GM12865 (cell line): ENCODE measurements around the gene PTPRN2.

ENCODE experiments used
- DNase-seq: peaks from one replicate; pipeline ENCODE4 v3.0.0; 2010; ENCODE audit warnings: low read depth
- H3K4me3 ChIP-seq: 2 replicates; pipeline ENCODE4 v1.5.1; 2011; ENCODE audit warnings: mild to moderate bottlenecking, low read depth, low read length, control low read depth
- TF ChIP-seq, protein P1 (sequence below): IDR thresholded peaks from 2 replicates; pipeline ENCODE4 v1.5.1; 2011; ENCODE audit warnings: low read length, control low read depth, low read depth, inconsistent platforms; ENCODE audit not compliant: insufficient read depth; ENCODE audit errors: missing control alignments

The PTPRN2 gene

DNA sequence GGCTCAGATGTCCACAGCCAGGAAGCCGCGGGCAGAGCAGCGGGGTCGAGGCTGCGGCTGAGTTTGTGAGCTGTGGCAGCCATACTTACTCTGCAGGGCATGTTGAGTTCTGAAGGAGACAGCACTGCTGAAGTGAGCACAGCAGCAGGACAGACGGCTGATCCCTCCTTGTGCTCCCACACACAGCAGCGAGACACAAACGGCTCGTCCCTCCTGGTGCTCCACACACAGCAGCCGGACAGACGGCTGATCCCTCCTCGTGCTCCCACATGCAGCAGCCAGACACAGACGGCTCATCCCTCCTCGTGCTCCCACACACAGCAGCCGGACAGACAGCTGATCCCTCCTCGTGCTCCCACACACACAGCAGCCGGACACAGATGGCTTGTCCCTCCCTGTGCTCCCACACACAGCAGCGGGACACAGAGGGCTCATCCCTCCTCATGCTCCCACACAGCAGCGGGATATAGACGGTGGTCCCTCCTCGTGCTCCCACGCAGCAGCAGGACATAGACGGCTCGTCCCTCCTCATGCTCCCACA, 305.1 kb downstream of the PTPRN2 start:
- no peak for DNase-seq
- TF ChIP-seq, protein P1, sequence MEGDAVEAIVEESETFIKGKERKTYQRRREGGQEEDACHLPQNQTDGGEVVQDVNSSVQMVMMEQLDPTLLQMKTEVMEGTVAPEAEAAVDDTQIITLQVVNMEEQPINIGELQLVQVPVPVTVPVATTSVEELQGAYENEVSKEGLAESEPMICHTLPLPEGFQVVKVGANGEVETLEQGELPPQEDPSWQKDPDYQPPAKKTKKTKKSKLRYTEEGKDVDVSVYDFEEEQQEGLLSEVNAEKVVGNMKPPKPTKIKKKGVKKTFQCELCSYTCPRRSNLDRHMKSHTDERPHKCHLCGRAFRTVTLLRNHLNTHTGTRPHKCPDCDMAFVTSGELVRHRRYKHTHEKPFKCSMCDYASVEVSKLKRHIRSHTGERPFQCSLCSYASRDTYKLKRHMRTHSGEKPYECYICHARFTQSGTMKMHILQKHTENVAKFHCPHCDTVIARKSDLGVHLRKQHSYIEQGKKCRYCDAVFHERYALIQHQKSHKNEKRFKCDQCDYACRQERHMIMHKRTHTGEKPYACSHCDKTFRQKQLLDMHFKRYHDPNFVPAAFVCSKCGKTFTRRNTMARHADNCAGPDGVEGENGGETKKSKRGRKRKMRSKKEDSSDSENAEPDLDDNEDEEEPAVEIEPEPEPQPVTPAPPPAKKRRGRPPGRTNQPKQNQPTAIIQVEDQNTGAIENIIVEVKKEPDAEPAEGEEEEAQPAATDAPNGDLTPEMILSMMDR, result no peak
- no peak overlapping the region for H3K4me3 ChIP-seq

DNA sequence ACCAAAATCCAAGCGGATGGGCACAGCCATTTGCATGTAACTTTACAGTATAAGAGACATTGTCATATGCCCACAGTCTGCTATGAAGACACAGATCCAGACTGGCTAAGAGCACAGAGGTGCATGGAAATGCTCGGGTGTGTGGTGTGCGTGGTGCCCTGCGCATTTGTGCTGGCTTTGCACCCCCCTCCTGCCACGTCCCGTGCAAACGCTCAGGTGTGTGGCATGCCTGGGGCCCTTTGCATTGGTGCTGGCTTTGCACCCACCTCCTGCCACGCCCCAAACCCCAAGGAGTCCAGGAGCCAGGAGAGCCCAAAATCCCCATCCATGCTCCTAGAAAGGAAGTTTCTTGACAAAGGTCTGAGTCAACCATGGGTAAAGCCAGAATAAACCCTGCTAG, 306.2 kb downstream of the PTPRN2 start:
- TF ChIP-seq, protein P1, result no peak
- no peak overlapping the region for H3K4me3 ChIP-seq
- no peak for DNase-seq

DNA sequence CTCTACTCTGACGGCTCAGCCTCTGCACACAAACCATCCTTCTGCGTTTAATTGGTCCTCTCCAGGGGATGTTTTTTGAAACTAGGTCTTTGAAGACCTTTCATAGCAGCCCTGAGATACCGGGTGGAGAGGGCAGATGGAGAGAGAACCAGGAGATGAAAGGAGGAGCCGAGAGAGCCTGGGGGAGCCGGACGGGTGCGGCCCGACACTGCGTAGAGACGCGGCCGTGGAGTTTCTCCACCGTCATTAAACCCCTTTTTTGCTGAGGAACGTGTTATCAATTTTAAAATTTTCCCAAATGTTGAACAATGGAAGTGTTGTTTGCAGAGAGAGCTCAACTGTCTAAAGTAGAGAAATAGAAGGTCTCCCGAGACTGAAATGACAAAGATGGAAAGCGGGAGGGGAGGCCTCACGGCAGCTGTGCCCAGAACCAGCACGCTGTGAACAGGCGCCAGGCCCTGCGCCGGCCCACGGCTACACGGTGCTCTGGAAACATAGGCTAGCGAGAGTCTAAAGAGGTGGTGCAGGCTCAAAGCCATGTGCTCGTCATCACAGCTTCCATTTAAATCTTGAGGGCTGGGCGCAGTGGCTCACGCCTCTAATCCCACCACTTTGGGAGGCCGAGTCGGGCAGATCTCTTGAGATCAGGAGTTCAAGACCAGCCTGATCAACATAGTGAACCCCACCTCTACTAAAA, 307.0 kb downstream of the PTPRN2 start:
- TF ChIP-seq, protein P1, result no peak
- no peak overlapping the region for H3K4me3 ChIP-seq
- no peak for DNase-seq

DNA sequence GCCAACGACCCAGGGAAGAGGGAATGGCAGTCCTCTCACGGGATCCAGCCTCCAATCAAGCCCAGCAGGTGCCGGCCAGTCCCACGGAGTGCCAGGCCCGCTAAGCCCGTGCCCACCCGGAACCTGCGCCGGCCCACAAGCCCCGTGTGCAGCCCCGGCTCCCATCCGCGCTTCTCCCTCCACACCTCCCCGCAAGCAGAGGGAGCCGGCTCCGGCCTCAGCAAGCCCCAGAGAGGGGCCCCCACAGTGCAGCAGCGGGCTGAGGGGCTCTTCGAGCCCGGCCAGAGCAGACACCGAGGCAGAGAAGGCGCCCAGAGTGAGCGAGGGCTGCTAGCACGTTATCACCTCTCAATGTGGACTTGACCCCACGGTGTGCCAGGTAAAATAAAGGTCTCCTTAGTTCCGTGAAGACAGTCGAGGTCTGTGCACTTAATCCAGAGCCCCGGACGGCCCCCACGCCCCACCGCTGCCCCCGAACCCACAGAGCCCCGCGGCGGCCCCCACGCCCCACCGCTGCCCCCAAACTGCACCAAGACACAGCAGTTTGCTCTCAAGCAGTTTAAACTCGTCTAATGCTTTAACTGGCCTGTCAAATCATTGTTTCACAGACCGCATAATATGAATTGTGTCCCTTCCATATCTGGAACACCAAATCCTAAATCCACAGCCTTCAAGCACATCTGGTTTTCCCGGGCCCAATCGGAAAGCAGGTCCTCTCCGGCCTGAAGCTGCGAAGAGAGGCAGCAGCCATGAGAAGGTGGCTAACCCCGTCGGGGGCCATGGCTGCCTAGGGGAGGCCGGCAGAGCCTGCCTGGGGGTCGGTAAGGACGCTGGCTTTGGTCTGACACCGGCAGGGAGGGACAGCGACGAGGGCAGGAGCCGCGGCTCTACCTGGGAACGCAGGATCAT, 307.8 kb downstream of the PTPRN2 start:
- no peak overlapping the region for H3K4me3 ChIP-seq
- TF ChIP-seq, protein P1, result no peak
- DNase-seq, result no peak

DNA sequence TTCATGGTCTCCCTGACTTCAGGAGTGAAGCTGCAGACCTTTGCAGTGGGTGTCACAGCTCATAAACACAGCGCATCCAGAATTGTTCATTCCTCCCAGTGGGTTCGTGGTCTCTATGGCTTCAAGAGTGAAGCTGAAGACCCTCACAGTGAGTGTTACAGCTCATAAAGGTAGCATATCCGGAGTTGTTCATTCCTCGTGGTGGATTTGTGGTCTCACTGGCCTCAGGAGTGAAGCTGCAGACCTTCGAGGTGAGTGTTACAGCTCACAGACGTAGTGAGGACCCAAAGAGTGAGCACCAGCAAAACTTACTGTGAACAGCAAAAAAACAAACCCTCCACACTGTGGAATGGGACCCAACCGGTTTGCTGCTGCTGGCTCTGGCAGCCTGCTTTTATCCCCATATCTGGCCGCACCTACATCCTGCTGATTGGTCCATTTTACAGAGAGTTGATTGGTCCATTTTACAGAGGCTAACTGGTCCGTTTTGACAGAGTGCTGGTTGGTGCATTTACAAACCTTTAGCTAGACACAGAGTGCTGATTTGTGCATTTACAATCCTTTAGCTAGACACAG, 308.8 kb downstream of the PTPRN2 start:
- TF ChIP-seq, protein P1, result no peak
- no peak for DNase-seq
- H3K4me3 ChIP-seq, result no peak overlapping the region

DNA sequence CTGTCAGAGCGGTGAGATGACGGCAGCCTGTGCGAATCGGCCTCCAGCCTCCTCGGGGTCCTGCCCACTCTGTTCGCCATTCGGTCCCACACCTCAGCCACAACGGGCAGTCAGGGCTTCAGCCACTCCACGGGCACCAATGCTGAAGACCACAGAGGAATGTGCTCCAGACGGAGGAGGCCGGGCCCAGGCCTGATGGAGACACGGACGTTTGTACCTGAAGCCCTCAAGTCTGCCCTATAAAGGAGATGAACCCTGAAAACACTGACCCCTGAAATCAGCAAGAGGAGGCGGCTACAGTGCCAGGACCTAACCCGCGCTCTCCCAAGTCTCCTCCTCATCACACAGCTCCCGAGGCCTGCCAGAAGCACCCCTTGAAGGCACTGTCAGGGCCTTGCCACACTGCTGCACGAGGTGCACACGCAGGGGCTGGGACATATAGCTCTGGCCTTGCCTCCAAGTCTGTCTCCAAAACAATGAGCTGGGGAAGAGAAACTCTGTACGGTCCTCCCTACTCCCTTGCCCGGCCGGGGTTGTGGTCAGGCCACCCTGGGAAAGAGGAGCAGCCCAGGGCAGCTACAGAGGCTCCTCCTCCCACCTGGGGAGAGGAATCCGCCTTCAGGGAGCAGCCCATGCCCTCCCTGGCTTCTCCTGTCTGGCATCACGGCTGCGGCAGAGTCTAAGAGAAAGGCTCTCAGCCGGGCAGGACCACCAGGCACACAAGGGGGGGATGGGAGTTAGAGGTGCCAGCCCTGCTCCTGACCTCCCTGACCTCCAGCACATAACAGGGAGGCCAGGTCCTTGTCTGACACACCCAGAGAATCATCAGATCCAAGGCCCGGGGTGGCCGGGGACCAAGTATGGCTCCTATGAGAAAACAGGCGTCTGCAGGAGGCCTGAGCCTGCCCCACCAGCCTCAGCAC, 310.1 kb downstream of the PTPRN2 start:
- no peak overlapping the region for H3K4me3 ChIP-seq
- no peak for DNase-seq
- TF ChIP-seq, protein P1, result no peak
